H1 (cell line): ENCODE data around the gene KANSL1. TPM values are rescaled to one million over a fixed set of nuclear protein-coding genes. Genes with fewer than 3 reads are reported as not detected.

Experiments
- CTCF ChIA-PET: fragments of 300-600 bp; sonication (Branson Sonifier 250); formaldehyde crosslinking; loops from one replicate; lab custom pipeline; 2021; ENCODE audit not compliant: partially characterized antibody; lab: Charles Lee
- POLR2A ChIA-PET: fragments of 300-600 bp; sonication (Branson Sonifier 250); formaldehyde crosslinking; loops from one replicate; lab custom pipeline; 2021; ENCODE audit warnings: inconsistent platforms; ENCODE audit not compliant: partially characterized antibody; lab: Charles Lee
- DNase-seq, 2 experiments: peaks; one replicate each; pipeline versions ENCODE4 v3.0.0 to v3.0.0-alpha.2; 2010 to 2022; ENCODE audit warnings: low spot score in 2 of 2, low read depth in 1 of 2, mixed read lengths in 1 of 2
- FAIRE-seq: peaks from 2 replicates; lab custom pipeline; 2011; peaks lifted over from hg19 to GRCh38; lab: Jason Lieb, UNC
- H2AFZ ChIP-seq: 2 replicates; pipeline ENCODE4 v1.8.1; 2012; ENCODE audit warnings: low read length, inconsistent platforms
- H2AK5ac ChIP-seq: 2 replicates; pipeline ENCODE4 v1.6.1; 2013; ENCODE audit warnings: low read depth, low read length
- H2BK120ac ChIP-seq: replicated peaks from 2 replicates; pipeline ENCODE3; 2013; ENCODE audit warnings: low read depth, low read length, inconsistent platforms
- H2BK12ac ChIP-seq: 2 replicates; pipeline ENCODE4 v1.6.1; 2013; ENCODE audit warnings: low read depth, low read length
- H2BK15ac ChIP-seq: 2 replicates; pipeline ENCODE4 v1.6.1; 2013; ENCODE audit warnings: low read length
- H2BK20ac ChIP-seq: 2 replicates; pipeline ENCODE4 v1.6.1; 2013; ENCODE audit warnings: low read length
- H2BK5ac ChIP-seq: 2 replicates; pipeline ENCODE4 v1.6.1; 2013; ENCODE audit warnings: low read depth, low read length
- H3K14ac ChIP-seq: 2 replicates; pipeline ENCODE4 v1.6.1; 2013; ENCODE audit warnings: inconsistent platforms; ENCODE audit not compliant: insufficient read length
- H3K18ac ChIP-seq: 2 replicates; pipeline ENCODE4 v1.6.1; 2013; ENCODE audit warnings: low read length; ENCODE audit errors: extremely low read depth
- H3K23ac ChIP-seq: 2 replicates; pipeline ENCODE4 v1.6.1; 2013; ENCODE audit warnings: inconsistent platforms; ENCODE audit not compliant: insufficient read length
- H3K23me2 ChIP-seq: 2 replicates; pipeline ENCODE4 v1.6.1; 2013; ENCODE audit warnings: low read depth, low read length
- H3K27ac ChIP-seq: 2 replicates; pipeline ENCODE4 v1.6.1; 2011; ENCODE audit warnings: low read depth, low read length, inconsistent platforms
- H3K27me3 ChIP-seq, 4 experiments: replicated peaks in 1 of 4; 1 replicate in 1 of 4; 2 replicates in 3 of 4; pipeline versions ENCODE4 v1.6.1 to v1.8.1; 2011 to 2013; ENCODE audit warnings: low read length in 3 of 4, mild to moderate bottlenecking in 3 of 4, inconsistent platforms in 2 of 4, mixed read lengths in 2 of 4, moderate library complexity in 1 of 4; ENCODE audit not compliant: control insufficient read depth in 3 of 4, insufficient read depth in 3 of 4; ENCODE audit errors: extremely low read depth in 1 of 4
- H3K36me3 ChIP-seq, 4 experiments: 2 replicates each; pipeline versions ENCODE4 v1.6.1 to v1.8.1; 2011 to 2013; ENCODE audit warnings: mild to moderate bottlenecking in 4 of 4, low read length in 3 of 4, moderate library complexity in 2 of 4, control low read depth in 1 of 4, inconsistent platforms in 1 of 4; ENCODE audit not compliant: insufficient read depth in 4 of 4, control insufficient read depth in 2 of 4
- H3K4ac ChIP-seq: replicated peaks from 2 replicates; pipeline ENCODE3; 2013; ENCODE audit warnings: low read length, low read depth, mixed read lengths, inconsistent platforms; ENCODE audit not compliant: insufficient read length
- H3K4me1 ChIP-seq, 4 experiments: replicated peaks in 1 of 4; 1 replicate in 1 of 4; 2 replicates in 3 of 4; pipeline versions ENCODE4 v1.6.1 to v1.8.1; 2011 to 2013; ENCODE audit warnings: low read length in 3 of 4, inconsistent platforms in 2 of 4, mixed read lengths in 1 of 4; ENCODE audit not compliant: insufficient read depth in 4 of 4, control insufficient read depth in 3 of 4
- H3K4me2 ChIP-seq, 2 experiments: 2 replicates each; pipeline versions ENCODE4 v1.6.1 to v1.8.1; 2011 to 2013; ENCODE audit warnings: low read depth in 2 of 2, low read length in 2 of 2, control low read depth in 1 of 2, inconsistent platforms in 1 of 2, mild to moderate bottlenecking in 1 of 2; ENCODE audit not compliant: insufficient read depth in 1 of 2
- H3K4me3 ChIP-seq, 4 experiments: fragments of 200-600, 300-600 bp in 1 of 4; sonication (generic), shearing (Covaris generic), sonication (Bioruptor Twin) in 1 of 4; 2 replicates each; pipeline versions ENCODE4 v1.5.1 to v1.8.1; 2011 to 2016; ENCODE audit warnings: low read length in 4 of 4, low read depth in 3 of 4, control low read depth in 2 of 4, inconsistent platforms in 2 of 4, mild to moderate bottlenecking in 2 of 4, mixed read lengths in 1 of 4, moderate library complexity in 1 of 4; ENCODE audit not compliant: insufficient read depth in 2 of 4; ENCODE audit errors: extremely low read depth in 1 of 4
- H3K56ac ChIP-seq: replicated peaks from 2 replicates; pipeline ENCODE3; 2013; ENCODE audit warnings: low read depth, mild to moderate bottlenecking, mixed read lengths, low read length, inconsistent platforms; ENCODE audit not compliant: insufficient read length
- H3K79me1 ChIP-seq: 2 replicates; pipeline ENCODE4 v1.6.1; 2013; ENCODE audit warnings: low read depth, low read length, control low read depth
- H3K79me2 ChIP-seq, 2 experiments: 2 replicates each; pipeline versions ENCODE4 v1.6.1 to v1.8.1; 2012 to 2013; ENCODE audit warnings: low read length in 2 of 2, mild to moderate bottlenecking in 2 of 2, inconsistent platforms in 1 of 2; ENCODE audit not compliant: insufficient read depth in 2 of 2, control insufficient read depth in 1 of 2
- H3K9ac ChIP-seq, 4 experiments: replicated peaks in 1 of 4; 1 replicate in 1 of 4; 2 replicates in 3 of 4; pipeline versions ENCODE4 v1.6.1 to v1.8.1; 2011 to 2013; ENCODE audit warnings: low read depth in 3 of 4, low read length in 3 of 4, control low read depth in 2 of 4, mild to moderate bottlenecking in 2 of 4, moderate library complexity in 2 of 4, inconsistent platforms in 1 of 4; ENCODE audit errors: extremely low read depth in 1 of 4
- H3K9me3 ChIP-seq, 2 experiments: 2 replicates each; pipeline versions ENCODE4 v1.6.1 to v1.8.1; 2012 to 2013; ENCODE audit warnings: mild to moderate bottlenecking in 2 of 2, moderate library complexity in 2 of 2, control low read depth in 1 of 2, inconsistent platforms in 1 of 2, low read depth in 1 of 2, low read length in 1 of 2, mixed read lengths in 1 of 2; ENCODE audit not compliant: insufficient read depth in 2 of 2
- H4K20me1 ChIP-seq, 2 experiments: replicated peaks in 1 of 2; 2 replicates each; pipeline versions ENCODE3 to v1.8.1; 2011 to 2013; ENCODE audit warnings: inconsistent platforms in 2 of 2, low read length in 2 of 2, mild to moderate bottlenecking in 1 of 2; ENCODE audit not compliant: insufficient read depth in 2 of 2, control insufficient read depth in 1 of 2
- H4K5ac ChIP-seq: 2 replicates; pipeline ENCODE4 v1.6.1; 2013; ENCODE audit warnings: low read length, low read depth, mixed read lengths, inconsistent platforms; ENCODE audit not compliant: insufficient read length
- H4K8ac ChIP-seq: 2 replicates; pipeline ENCODE4 v1.8.0; 2013; ENCODE audit warnings: mild to moderate bottlenecking, moderate library complexity, low read length, inconsistent platforms; ENCODE audit not compliant: insufficient read depth; ENCODE audit errors: extremely low read depth
- H4K91ac ChIP-seq: replicated peaks from 2 replicates; pipeline ENCODE3; 2013; ENCODE audit warnings: low read length, mixed read lengths, inconsistent platforms; ENCODE audit not compliant: insufficient read length
- ATF3 ChIP-seq: IDR thresholded peaks from 2 replicates; pipeline ENCODE4 v1.6.1; 2011; ENCODE audit warnings: low read depth, mild to moderate bottlenecking, low read length; ENCODE audit not compliant: insufficient read depth
- EGR1 ChIP-seq: IDR thresholded peaks from 2 replicates; pipeline ENCODE4 v1.6.1; 2011; ENCODE audit warnings: low read depth, low read length, borderline replicate concordance
- EZH2 ChIP-seq: fragments of 200-600 bp; sonication (generic); IDR thresholded peaks from 2 replicates; pipeline ENCODE4 v1.7.1; 2012; ENCODE audit warnings: low read depth, mild to moderate bottlenecking, moderate library complexity, low read length, inconsistent platforms; ENCODE audit not compliant: severe bottlenecking
- KDM5A ChIP-seq: fragments of 200-600 bp; IDR thresholded peaks from 2 replicates; pipeline ENCODE4 v1.7.1; 2012; ENCODE audit warnings: mild to moderate bottlenecking, low read length, inconsistent platforms, mixed read lengths
- POLR2AphosphoS5 ChIP-seq: IDR thresholded peaks from 2 replicates; pipeline ENCODE4 v1.6.1; 2011; ENCODE audit warnings: low read depth, low read length
- RXRA ChIP-seq: IDR thresholded peaks from 2 replicates; pipeline ENCODE4 v1.6.1; 2011; ENCODE audit warnings: low read depth, mild to moderate bottlenecking, low read length, moderate library complexity; ENCODE audit not compliant: insufficient read depth
- SP1 ChIP-seq: IDR thresholded peaks from 2 replicates; pipeline ENCODE4 v1.6.1; 2011; ENCODE audit warnings: low read depth, low read length
- WGBS, 2 experiments: shearing (Covaris generic) in 1 of 2; methylation state at CpG; one replicate each; pipeline versions ENCODE4 v1.1.6 to v1.1.7; 2013 to 2015; ENCODE audit warnings: low lambda C conversion rate in 2 of 2, mixed read lengths in 2 of 2, inconsistent platforms in 1 of 2, low coverage in 1 of 2, missing lambda C conversion rate in 1 of 2; ENCODE audit not compliant: insufficient replicate concordance in 2 of 2, insufficient coverage in 1 of 2, insufficient read length in 1 of 2; ENCODE audit errors: extremely low coverage in 1 of 2, missing lambda C conversion rate in 1 of 2; 5-methylcytosine and 5-hydroxymethylcytosine counted together
- polyA plus RNA-seq, 7 experiments: library from polyadenylated mRNA; depleted of rRNA in 3 of 7; stranded (reverse) in 5 of 7; unstranded in 2 of 7; fragments of >200 nt in 5 of 7; fragments of 200-250 nt in 2 of 7; gene quantifications; 1 replicate in 5 of 7; 2 replicates in 1 of 7; 4 replicates in 1 of 7; pipeline versions ENCODE4 v1.2.1 to v1.2.3, GENCODE V29; 2011 to 2013; ENCODE audit warnings: missing spikeins in 2 of 7, mixed read lengths in 2 of 7
- total RNA-seq: library from RNA; stranded (reverse); fragmentation: NEBNext Ultra II Directional; extraction: Animal tissue kit (Norgen Biotek cat#: 25700); gene quantifications from 2 replicates; pipeline ENCODE4 v1.2.1, GENCODE V29; 2021

Gene KANSL1
- total and polyA plus RNA-seq, 2 of the 8 experiments (the other 6 are each of a cell fraction or from before 2014, with no cell fraction given) = 34.0 to 128 TPM

- H3K14ac ChIP-seq = no peak overlapping the region
- H3K27ac ChIP-seq = no peak overlapping the region
- H2AFZ ChIP-seq = no peak overlapping the region
- H3K18ac ChIP-seq = no peak overlapping the region
- 0% methylated on average over 1 of the region's 1 CpG; no CpG with 5 or more reads in 1 of the 2 experiments for WGBS, 2 experiments
- no peak overlapping the region for H4K91ac ChIP-seq
- H3K9me3 ChIP-seq = no peaks in the 10 kb centered on the region
- H4K20me1 ChIP-seq = peaks cover 39 to 83% of the 10 kb centered on the region in 2 experiments
- no peak overlapping the region for H2BK5ac ChIP-seq
- no peak overlapping the region for H3K4me3 ChIP-seq
- peaks cover 90 to 100% of the 10 kb centered on the region in 2 experiments for H3K79me2 ChIP-seq
- H3K36me3 ChIP-seq = no peaks in the 10 kb centered on the region; a peak in 1 of 8 replicates
- FAIRE-seq (no peak), DNase-seq (no peak)
- H2AK5ac ChIP-seq = no peak overlapping the region
- H2BK120ac ChIP-seq = no peak overlapping the region
- no peak overlapping the region for H3K23ac ChIP-seq
- H4K5ac ChIP-seq = no peak overlapping the region
- no peak overlapping the region for H2BK12ac ChIP-seq
- ChIA-PET POLR2A (interaction anchor here (0.9 to 18.1 kb wide), 6 partner anchors 9 to 21 kb away, joined by 4 to 208 read pairs (median 9); no protein-coding TSS in a partner anchor), CTCF (interaction anchor here (0.8 to 3.9 kb wide), 10 partner anchors 9 to 160 kb away, joined by 3 to 16 read pairs (median 4); no protein-coding TSS in a partner anchor)
- H2BK20ac ChIP-seq = no peak overlapping the region
- no peak overlapping the region for H4K8ac ChIP-seq
- H3K23me2 ChIP-seq = no peaks in the 10 kb centered on the region
- H3K27me3 ChIP-seq = no peaks in the 10 kb centered on the region
- no peak overlapping the region for H3K9ac ChIP-seq
- H3K4me1 ChIP-seq = peaks cover 0 to 10% (median 4%) of the 10 kb centered on the region in 4 experiments; a peak in 3 of 7 replicates
- H2BK15ac ChIP-seq = no peak overlapping the region
- TF ChIP-seq RXRA (no peak), SP1 (no peak), POLR2AphosphoS5 (no peak), EZH2 (no peak), EGR1 (no peak), KDM5A (no peak), ATF3 (no peak)
- TF ChIP-seq, all 59 proteins: peak for 0
- Histone ChIP-seq H3K79me1 (peaks cover 7% of the 10 kb centered on the region), H3K56ac (no peak overlapping the region), H3K4ac (no peak overlapping the region), H3K4me2 (peak overlapping the region in 1 of 2 experiments; percentile 2; a peak in 1 of 4 replicates)
Observed at GRCh38 chr17:46162866-46163265, 30.4 kb downstream of the KANSL1 start.
